Endometrial microvascular endothelial cells (primary cell): ENCODE measurements around the gene TRNAU1AP. TPM values are rescaled to one million over a fixed set of nuclear protein-coding genes. Genes with fewer than 3 reads are reported as not detected.
"Not testable (repeated sequence)": the region's sequence is repeated elsewhere in the genome, so short reads cannot be mapped to it uniquely, and the experiment has no call there.

Experiments
- in situ Hi-C: cut with HindIII; loops from 2 replicates; pipeline ENCODE4 v1.10.0; 2017; ENCODE audit warnings: low sequenced_read_pairs, low pct_unique_long_range_greater_than_20kb; ENCODE audit errors: inconsistent ontology term
- total RNA-seq: library from RNA; depleted of rRNA; stranded (reverse); fragments of >200 nt; gene quantifications from one replicate; pipeline ENCODE4 v1.2.3, GENCODE V29; 2015; ENCODE audit errors: inconsistent ontology term

TRNAU1AP gene
- total RNA-seq, 1 donor from 2014 or later: 40.3 TPM

- in situ Hi-C loops: not testable (repeated sequence)
These were observed 42.0 kb downstream of the TRNAU1AP start for GRCh38 chr1:28594686-28595411.

GRCh38 chr1:28595412-28596191 is 42.7 kb downstream of the TRNAU1AP start:
- in situ Hi-C loops: no loop called here

GRCh38 chr1:28596276-28596675 is 43.4 kb downstream of the TRNAU1AP start:
- in situ Hi-C loops: not testable (repeated sequence)

DNA sequence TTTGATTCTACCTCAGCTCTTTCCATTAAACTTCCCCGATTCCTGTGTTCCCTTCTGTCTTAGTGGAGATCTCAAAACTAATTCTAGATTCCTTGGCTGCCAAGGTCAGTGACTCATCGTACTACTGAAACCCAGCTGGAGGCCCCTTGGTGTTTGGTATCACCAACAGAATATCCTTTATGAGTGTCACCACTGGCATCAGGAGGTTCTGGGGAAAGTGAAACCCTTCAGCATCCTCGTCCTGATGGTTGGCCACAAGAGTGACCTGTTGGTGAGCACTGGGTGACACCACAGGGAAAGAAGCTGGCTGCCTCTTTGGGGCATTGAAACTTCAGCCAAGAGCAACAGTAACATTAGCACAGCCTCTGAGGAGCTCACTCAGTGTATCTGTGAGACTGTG is 48.8 kb downstream of the TRNAU1AP start:
- in situ Hi-C loops: loop anchor here (10.0 kb wide), 1 partner anchor 187 kb away; no protein-coding TSS in a partner anchor

- in situ Hi-C loops: loop anchor here (10.0 kb wide), 1 partner anchor 188 kb away; no protein-coding TSS in a partner anchor
These were observed 49.9 kb downstream of the TRNAU1AP start for GRCh38 chr1:28602536-28603439.

- in situ Hi-C loops: loop anchor here (10.0 kb wide), 1 partner anchor 190 kb away; no protein-coding TSS in a partner anchor
These were observed 51.5 kb downstream of the TRNAU1AP start for GRCh38 chr1:28604411-28604810.

- in situ Hi-C loops: loop anchor here (10.0 kb wide), 1 partner anchor 190 kb away; no protein-coding TSS in a partner anchor
These were observed 52.1 kb downstream of the TRNAU1AP start for GRCh38 chr1:28604962-28605361.

GRCh38 chr1:28606771-28607170 is 53.9 kb downstream of the TRNAU1AP start:
- in situ Hi-C loops: loop anchor here (10.0 kb wide), 1 partner anchor 192 kb away; no protein-coding TSS in a partner anchor

GRCh38 chr1:28613175-28613574 is 60.3 kb downstream of the TRNAU1AP start:
- in situ Hi-C loops: no loop called here

Other genes starting within 250 kb of the TRNAU1AP start
- gene MED18, start 224.0 kb upstream of the TRNAU1AP start, total RNA-seq: 17.7 TPM
- gene PHACTR4, start 183.3 kb upstream of the TRNAU1AP start, total RNA-seq: 24.5 TPM
- 87.9 TPM for gene RCC1, start 47.0 kb upstream of the TRNAU1AP start, total RNA-seq
- gene RAB42, start 39.2 kb downstream of the TRNAU1AP start, total RNA-seq: 3.1 TPM
- 27.8 TPM for gene TAF12, start 90.0 kb downstream of the TRNAU1AP start, total RNA-seq
- gene RNU11, start 95.5 kb downstream of the TRNAU1AP start, total RNA-seq: not detected
- 8.0 TPM for gene GMEB1, start 115.7 kb downstream of the TRNAU1AP start, total RNA-seq
- 66.2 TPM for gene YTHDF2, start 183.9 kb downstream of the TRNAU1AP start, total RNA-seq